GM19351 (cell line): ENCODE measurements around the gene NPEPL1.

Experiments used
- ATAC-seq: cut with Tn5 transposase; IDR thresholded peaks from one replicate; pipeline ENCODE4 v1.9.1; 2021; ENCODE audit warnings: mild to moderate bottlenecking, moderate library complexity; ENCODE audit not compliant: unreplicated experiment

The NPEPL1 gene

DNA sequence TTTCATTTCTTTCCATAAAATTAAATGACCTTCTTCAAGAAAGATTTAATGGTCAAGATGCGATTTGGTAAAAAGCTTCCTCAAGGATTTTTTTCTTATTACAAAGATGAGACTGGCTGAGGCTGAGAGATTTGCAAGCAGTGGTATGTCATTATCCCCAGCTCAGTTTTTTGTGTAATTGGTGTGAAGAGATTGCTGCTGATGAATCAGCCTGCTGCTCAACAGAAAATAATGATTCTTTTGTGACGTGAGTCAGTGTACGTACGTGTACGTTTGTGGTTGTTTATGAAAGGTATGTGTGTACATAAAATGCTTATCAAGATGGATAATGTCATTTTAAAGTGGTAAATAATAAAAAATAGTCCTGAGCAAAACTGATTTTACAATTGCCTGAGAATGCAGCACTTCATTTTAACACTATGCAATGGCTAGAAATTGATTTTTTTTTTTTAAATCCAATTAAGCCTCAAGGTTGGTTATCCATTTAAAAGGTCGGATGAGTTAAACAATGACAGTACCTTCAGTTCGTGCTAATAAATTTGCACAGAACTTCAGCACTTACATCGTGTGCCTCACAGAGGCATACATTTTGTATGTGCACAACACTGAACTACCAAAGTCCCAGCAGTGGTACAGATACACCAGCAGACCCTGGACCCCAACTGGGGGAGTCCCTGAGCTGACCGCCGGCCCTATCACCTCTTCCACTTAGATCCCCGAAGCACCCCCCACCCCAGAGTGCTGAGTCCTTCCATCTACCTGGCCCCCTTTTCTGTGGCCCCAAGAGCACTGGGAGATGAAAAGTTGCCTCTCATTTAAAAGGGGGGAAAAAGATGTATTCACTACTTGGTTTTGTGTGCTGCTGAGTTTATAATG lies 9.7 kb upstream of the NPEPL1 start:
- no peak for ATAC-seq

DNA sequence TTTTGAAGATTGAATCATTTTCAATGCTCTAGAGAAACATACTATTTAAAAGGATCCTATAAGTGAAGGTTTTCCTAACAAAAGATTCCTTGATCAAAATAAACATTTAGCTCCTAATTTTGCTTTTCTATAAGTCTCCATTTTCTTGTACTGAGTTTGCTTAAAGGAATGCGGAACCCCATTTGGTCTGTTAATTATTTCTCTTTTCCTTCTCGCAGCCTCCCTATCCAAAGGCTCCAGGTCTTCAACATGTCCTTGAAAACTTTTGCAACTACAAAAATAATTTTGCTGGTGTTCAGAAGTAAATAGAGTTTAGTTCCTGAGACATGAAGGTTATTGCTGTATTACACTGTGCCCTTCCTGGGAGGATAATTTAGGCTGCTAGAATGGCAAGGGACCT lies 8.3 kb upstream of the NPEPL1 start:
- no peak for ATAC-seq

GRCh38 chr20:58685988-58686387 lies 6.6 kb upstream of the NPEPL1 start:
- no peak for ATAC-seq

GRCh38 chr20:58688414-58688813 lies 4.2 kb upstream of the NPEPL1 start:
- ATAC-seq = no peak

DNA sequence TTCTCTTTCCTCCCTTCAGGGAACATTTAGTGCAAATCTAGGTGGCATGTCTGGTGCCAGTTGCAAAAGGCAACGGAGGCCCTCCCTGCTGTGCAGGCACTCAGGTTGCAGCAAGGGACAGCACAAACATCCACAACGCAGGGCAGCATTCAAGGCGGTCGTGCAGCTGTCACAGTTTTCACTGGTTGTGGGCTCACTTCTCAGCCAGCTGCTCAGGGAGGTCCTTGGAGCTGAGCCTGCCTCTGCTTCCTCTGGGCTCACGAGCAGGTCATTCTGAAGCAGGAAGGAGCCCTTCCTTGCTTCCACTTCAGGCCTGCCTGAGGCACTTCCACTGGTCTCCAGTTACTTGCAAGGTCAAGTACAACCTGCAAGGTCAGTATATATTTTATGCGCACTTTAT lies 3.8 kb upstream of the NPEPL1 start:
- ATAC-seq = no peak

GRCh38 chr20:58690396-58691135 lies 2.0 kb upstream of the NPEPL1 start:
- no peak for ATAC-seq

DNA sequence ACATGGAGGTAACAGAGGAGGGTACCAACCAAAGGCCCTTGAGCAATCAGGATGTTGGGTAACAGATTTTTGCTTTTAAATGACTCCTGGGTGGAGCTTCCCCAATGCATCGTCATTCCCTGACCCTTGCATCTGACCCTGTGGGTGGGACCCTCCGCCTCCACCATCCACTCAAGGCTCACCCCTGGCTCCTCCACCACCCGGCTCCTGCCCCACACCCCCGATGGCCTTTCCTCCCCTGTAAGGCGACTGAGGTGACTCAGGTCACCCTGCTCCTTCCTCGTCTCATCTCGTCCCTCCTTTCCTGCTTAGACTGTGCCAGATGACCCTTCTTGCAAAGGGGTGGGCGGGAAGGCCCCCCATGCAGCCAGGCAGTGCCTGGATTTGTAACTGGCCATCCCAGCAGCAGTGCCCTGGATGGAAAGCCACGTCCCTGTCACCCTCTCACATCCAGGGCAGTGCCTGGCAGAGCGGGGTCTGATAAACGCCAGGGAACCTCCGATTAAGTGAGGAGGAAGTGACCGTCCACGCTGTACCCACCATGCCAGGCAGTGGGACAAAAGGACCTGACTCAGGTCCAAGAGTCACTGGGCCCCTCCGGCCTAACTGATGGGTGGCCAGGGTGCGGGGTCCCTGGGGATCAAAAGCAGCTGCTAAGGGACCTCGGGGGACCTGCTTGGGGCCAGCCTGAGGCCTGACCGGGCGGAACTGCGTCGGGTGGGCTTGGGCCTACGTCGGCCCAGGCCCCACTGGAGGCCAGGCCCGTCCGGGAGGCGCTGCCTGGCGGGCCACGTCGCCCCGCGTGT lies 624 bp upstream of the NPEPL1 start:
- ATAC-seq = no peak

DNA sequence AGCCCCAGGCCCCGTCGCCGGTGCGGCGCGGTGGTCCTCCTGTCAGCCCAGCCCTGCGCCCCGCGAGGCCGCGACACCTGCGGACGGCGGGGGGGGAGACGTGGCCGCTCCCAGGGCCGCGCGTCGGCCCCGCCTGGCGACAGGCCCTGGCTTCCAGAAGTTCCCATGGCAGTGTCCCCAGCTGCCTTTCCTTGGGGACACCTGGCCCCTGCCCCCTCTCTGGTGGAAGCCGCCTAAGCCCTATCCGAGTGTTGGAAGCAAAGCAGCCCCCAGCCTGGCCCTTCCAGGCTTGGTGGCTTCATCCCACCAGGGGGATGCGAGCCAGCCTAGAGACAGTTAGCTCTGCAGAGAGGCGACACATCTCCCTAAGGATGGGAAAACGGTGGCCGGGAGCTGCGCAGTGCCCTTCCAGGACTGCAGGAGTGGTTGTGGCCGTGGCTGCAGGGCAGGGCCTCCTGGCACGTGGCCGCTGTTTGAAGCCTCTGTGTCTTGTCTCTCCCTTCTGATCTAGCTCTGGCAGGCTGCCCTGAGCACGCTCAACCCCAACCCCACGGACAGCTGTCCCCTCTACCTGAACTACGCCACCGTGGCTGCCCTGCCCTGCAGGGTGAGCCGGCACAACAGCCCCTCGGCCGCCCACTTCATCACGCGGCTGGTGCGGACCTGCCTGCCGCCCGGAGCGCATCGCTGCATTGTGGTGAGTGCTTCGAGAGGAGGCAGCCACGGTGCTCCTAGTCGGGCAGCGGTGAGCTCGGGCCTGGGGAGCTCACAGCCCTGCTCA lies 816 bp downstream of the NPEPL1 start:
- peak; percentile 34 for ATAC-seq

DNA sequence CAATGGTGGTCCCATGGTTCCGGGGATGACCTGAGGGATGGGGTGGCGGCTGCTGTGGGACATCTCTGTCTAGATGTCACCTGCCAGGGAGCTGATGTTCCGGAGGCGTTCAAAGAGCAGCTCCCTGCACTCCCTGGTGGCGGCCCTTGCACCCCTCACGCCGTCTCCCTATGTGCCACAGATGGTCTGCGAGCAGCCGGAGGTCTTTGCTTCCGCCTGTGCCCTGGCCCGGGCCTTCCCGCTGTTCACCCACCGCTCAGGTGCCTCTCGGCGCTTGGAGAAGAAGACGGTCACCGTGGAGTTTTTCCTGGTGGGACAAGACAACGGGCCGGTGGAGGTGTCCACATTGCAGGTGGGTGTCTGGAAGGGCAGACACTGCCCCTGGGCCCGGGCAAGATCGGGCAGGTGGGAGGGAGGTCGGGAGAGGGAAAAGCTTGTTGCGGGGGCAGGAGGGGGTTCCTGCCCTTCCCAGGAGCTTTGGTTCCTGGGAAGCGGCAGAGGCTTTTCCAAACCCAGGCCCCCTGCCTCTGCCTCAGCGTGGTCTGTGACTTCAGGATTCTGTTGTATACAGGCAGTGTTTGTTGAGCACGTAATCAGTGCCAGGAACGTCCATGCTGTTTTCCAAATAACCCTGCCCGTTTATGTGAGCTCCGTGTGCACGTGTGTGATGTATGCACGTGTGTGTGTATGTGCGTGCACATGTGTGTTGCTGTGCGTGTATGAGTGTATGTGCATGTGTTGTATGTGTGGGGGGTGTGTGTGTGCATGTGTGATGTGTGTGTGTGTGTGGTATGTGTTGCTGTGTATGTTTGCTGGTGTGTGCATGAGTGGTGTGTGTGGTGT lies 1.9 kb downstream of the NPEPL1 start:
- ATAC-seq = no peak

DNA sequence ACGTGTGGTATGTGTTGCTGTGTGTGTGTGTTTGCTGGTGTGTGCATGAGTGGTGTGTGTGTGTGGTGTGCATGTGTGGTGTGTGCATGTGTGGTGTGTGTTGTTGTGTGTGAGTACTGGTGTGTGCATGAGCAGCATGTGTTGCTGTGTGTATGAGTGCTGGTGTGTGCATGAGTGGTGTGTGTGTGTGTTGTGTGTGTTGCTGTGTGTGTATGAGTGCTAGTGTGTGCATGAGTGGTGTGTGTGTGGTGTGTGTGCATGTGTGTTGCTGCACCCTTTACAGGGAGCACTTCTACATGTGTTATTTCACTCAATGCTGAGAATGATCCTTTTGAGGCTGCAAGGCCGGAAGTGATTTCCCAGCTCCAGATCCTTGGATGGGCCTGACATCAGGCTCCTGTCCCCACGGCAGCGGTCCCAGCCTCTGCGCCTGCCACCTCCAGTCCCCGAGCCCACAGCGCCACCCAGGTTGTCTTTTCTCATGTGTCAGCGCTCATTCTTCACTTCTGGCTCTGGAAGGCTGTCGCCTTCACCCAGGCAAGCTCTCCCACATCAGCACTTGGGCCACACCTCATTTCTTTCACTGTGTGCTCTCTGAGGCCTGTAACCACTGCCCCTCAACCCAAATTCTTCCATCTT lies 2.6 kb downstream of the NPEPL1 start:
- no peak for ATAC-seq

GRCh38 chr20:58695895-58696375 lies 3.3 kb downstream of the NPEPL1 start:
- no peak for ATAC-seq

DNA sequence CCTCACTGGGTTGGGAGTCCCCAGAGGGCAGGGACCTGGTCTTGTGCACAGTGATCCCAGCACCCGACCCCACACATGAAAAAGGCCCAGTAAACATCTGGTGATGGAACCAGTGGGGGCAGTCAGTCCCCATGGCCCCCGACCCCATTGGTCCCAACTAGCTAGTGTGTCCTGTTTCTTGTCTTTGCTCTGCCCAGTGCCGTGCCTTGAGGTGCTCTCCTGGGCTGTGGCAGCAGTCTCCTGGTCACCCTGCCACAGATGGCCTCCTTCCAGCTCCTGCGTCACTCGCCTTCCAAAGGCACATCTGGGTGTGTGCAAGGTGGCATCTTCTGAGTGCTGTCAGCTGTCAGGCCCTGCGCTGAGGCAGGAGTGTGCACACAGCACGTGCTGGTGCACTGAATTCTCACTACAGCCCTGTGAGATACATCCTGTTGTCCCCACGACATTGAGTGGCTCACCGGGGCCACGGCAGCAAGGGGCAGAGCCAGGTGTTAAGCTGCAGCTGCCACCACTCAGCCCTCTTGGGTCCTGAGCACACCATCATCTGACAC lies 3.9 kb downstream of the NPEPL1 start:
- ATAC-seq = no peak

DNA sequence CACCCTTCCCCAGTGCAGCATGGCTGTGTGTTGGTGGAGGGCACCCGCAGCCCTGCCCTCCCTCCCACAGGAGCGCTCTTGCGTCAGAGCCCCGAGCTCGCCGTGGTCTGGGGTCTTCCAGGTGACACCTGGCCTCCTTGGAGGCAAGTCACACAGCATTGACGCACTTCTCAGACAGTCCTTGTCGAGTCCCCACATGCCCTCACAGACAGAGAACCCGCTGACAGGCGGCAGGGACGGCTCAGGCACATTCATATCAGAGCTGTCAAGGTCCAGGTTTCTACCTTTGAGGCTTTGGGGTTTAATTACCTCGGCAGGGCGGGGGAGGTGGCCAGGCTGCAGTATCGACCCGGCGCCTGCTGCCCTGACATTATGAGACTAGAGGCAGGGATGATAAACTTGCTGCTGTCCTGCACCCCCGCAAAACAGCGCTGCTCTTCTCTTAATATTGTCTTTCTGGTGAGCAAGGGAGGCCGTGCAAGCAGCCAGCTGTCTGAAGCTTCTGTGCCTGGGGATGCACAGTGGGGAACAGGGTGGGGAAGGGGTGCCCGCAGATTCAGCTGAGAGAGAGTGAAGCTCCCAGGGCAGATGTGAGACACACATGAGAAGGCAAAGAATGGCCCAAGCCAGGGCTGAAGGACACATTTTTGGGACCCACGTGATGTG lies 4.7 kb downstream of the NPEPL1 start:
- no peak for ATAC-seq

- no peak for ATAC-seq
Measured at GRCh38 chr20:58697867-58698703, 5.5 kb downstream of the NPEPL1 start.

- ATAC-seq = no peak
Measured at GRCh38 chr20:58698741-58699622, 6.4 kb downstream of the NPEPL1 start.

- no peak for ATAC-seq
Measured at GRCh38 chr20:58699623-58700107, 7.1 kb downstream of the NPEPL1 start.
